Colonic mucosa (tissue), 4 donors: ENCODE results near the gene ADARB2. TPM values are rescaled to one million over a fixed set of nuclear protein-coding genes. Genes with fewer than 3 reads are reported as not detected.

Source experiments
- DNase-seq: peaks from one replicate; pipeline ENCODE4 v3.0.0-alpha.2; 2020
- H3K27ac ChIP-seq: fragments of 200-600 bp; one replicate; pipeline ENCODE4 v1.8.0; 2021
- H3K27me3 ChIP-seq: fragments of 200-600 bp; one replicate; pipeline ENCODE4 v1.8.0; 2021
- H3K36me3 ChIP-seq: fragments of 200-600 bp; one replicate; pipeline ENCODE4 v1.8.0; 2021
- H3K4me1 ChIP-seq: fragments of 200-600 bp; one replicate; pipeline ENCODE4 v1.8.0; 2021; ENCODE audit warnings: mild to moderate bottlenecking
- H3K4me3 ChIP-seq: fragments of 200-600 bp; one replicate; pipeline ENCODE4 v1.8.0; 2021
- H3K9ac ChIP-seq, 2 donors: one replicate each; pipeline ENCODE4 v1.7.0; 2013; ENCODE audit warnings: control low read depth in 2 of 2, low read depth in 2 of 2, low read length in 2 of 2
- H3K9me3 ChIP-seq: fragments of 200-600 bp; one replicate; pipeline ENCODE4 v1.8.0; 2021
- intact Hi-C: fragments of 100-400 bp; cut with DNase I; formaldehyde crosslinking; loops from one replicate; pipeline ENCODE4 v1.14.1; 2022
- total RNA-seq, 2 donors: library from RNA; stranded (reverse); fragmentation: NEBNext Ultra II Directional in 1 of 2; extraction: Animal tissue kit (Norgen Biotek cat#: 25700) in 1 of 2; gene quantifications; one replicate each; pipeline ENCODE4 v1.2.1, GENCODE V29; 2021
- TF ChIP-seq, protein P1 (sequence below): fragments of 200-600 bp; IDR thresholded peaks from one replicate; pipeline ENCODE4 v1.8.0; 2022; ENCODE audit warnings: antibody characterized with exemption, mild to moderate bottlenecking
- donor health status: healthy.
- donor health status: DM: no; HTN: no; CAD: no.
- donor health status: DM: no; HTN: no; CAD: no.

The ADARB2 gene
- total RNA-seq, 2 donors from 2014 or later = 0.19 TPM; not detected in 1

DNA sequence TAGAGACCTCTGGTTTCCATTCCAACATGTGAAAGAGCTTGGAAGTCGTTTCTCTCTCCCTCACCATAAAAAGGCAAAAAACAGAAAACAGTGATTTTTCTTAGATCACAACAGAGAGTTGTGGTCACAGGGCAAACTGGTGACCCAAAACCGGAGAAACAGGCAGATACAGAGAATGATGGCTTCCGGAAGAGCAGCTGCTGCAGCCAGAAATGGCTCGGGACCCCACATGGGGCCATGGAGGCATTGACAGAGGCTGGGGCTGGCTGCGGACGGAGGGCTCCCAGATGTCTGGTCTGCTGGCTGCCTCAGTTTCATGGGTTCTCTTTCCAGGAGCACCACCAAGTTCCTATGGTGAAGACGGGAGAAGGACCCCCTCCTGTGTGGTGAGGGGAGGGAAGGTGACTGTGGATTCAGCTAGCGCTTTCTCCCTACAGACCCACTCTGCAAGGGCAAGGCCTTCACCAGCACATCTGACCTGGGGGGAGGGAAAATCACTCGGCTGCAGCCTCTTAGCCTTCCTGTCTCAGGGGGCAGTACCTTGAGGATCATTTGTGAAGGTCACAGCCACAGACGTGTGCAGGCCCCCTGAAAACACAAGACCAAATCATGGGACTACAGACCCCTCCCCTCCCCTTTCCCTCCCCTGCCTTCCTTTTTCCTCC is 599.7 kb downstream of the ADARB2 start:
- TF ChIP-seq, protein P1, sequence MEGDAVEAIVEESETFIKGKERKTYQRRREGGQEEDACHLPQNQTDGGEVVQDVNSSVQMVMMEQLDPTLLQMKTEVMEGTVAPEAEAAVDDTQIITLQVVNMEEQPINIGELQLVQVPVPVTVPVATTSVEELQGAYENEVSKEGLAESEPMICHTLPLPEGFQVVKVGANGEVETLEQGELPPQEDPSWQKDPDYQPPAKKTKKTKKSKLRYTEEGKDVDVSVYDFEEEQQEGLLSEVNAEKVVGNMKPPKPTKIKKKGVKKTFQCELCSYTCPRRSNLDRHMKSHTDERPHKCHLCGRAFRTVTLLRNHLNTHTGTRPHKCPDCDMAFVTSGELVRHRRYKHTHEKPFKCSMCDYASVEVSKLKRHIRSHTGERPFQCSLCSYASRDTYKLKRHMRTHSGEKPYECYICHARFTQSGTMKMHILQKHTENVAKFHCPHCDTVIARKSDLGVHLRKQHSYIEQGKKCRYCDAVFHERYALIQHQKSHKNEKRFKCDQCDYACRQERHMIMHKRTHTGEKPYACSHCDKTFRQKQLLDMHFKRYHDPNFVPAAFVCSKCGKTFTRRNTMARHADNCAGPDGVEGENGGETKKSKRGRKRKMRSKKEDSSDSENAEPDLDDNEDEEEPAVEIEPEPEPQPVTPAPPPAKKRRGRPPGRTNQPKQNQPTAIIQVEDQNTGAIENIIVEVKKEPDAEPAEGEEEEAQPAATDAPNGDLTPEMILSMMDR = no peak
- no peak overlapping the region for H3K4me3 ChIP-seq
- H3K27me3 ChIP-seq = no peaks in the 10 kb centered on the region
- H3K4me1 ChIP-seq = no peaks in the 10 kb centered on the region
- peak; percentile 5 for DNase-seq
- intact Hi-C loops = no loop called here
- H3K9ac ChIP-seq = no peak overlapping the region
- H3K36me3 ChIP-seq = no peaks in the 10 kb centered on the region
- no peaks in the 10 kb centered on the region for H3K9me3 ChIP-seq
- no peak overlapping the region for H3K27ac ChIP-seq

DNA sequence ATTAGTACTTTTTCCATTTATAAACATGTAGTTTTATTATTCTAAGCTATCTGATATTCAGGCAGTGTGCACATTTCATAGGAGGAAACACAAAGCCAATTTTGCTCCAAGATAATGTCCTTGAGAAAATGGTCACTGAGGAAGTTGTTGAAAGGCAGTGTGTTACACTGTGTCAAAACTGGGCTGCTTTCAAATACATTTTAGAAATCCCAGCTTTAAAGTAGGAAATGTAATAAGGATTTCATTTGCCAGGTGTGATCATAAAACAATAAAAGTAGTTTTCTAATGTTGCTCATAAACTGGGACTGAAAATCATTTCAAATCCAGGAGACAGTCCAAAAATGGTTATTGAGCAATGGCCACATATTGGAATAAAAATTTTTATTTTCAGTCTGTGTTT is 601.1 kb downstream of the ADARB2 start:
- Histone ChIP-seq H3K4me3 (no peak overlapping the region), H3K36me3 (no peaks in the 10 kb centered on the region), H3K27ac (no peak overlapping the region), H3K27me3 (no peaks in the 10 kb centered on the region), H3K4me1 (no peaks in the 10 kb centered on the region), H3K9me3 (no peaks in the 10 kb centered on the region), H3K9ac (no peak overlapping the region)
- no peak for DNase-seq
- intact Hi-C loops = no loop called here
- TF ChIP-seq, protein P1 = no peak

DNA sequence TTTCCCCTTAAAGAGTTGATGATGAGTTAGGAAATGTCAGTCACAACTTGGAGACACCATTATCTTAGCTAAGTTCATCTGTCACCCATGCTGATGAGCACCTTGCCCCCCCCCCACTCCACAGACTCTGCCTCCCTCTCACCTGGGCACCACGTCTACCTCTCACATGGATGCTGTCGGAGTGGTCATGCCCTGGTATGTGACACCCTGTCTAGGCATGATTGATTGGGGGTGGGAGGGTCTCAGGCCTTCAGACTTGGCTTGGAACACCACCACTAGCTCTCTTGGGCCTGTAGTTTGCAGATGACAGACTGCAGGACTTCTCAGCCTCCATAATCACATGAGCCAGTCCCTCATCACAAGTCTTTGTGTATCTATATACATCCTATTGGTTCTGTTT is 603.2 kb downstream of the ADARB2 start:
- Histone ChIP-seq H3K9ac (no peak overlapping the region), H3K4me1 (no peaks in the 10 kb centered on the region), H3K27ac (no peak overlapping the region), H3K36me3 (peaks cover 11% of the 10 kb centered on the region), H3K9me3 (no peaks in the 10 kb centered on the region), H3K27me3 (no peaks in the 10 kb centered on the region), H3K4me3 (no peak overlapping the region)
- TF ChIP-seq, protein P1 = no peak
- intact Hi-C loops = no loop called here
- no peak for DNase-seq

DNA sequence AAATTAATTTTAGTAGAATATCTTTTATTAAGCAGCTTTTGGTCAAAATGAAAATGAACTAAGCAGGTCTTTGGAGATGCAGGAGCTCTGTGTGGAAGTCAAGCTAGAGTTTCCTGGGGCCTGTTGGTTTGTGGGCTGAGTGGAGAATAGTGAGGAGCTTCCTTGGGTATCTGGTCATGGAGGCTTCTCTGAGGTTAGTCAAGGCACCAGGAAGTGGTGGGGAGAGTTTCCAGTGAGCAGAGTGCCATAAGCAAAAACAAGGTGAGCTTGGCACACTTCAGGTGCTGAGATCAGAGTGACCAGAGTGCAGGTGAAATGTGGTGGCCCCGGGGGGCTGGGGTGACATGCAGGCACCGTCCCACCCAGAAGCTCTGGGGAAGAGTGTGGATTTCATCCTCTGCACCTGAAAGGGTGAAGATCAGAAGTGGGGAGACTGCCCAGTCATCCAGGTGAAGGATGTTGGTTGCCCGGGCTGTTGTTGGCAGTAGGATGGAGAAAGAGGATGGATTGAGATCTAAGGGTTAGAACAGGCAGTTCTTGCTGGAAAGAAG is 603.8 kb downstream of the ADARB2 start:
- intact Hi-C loops = no loop called here
- Histone ChIP-seq H3K27me3 (no peaks in the 10 kb centered on the region), H3K27ac (no peak overlapping the region), H3K4me1 (no peaks in the 10 kb centered on the region), H3K4me3 (no peak overlapping the region), H3K36me3 (peaks cover 11% of the 10 kb centered on the region), H3K9ac (no peak overlapping the region), H3K9me3 (no peaks in the 10 kb centered on the region)
- DNase-seq = peak; percentile 5
- TF ChIP-seq, protein P1 = no peak

DNA sequence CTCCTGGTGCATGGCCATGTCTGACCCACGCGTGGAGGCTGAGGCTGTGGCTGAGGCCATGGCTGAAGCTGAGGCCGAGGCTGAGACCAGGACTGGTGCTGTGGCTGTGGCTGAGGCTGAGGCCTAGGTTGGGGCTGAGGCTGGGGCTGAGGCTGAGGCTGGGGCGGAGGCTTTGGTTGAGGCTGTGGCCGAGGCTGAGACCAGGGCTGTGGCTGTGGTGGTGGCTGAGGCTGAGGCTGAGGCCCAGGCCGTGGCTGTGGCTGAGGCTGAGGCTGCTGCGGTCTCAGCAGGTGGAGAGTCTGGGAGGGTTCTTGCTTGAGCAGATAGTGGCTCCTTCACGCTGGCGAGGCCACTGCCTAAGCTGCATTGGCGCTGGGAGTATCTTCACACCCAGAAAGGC is 604.7 kb downstream of the ADARB2 start:
- H3K27me3 ChIP-seq = no peaks in the 10 kb centered on the region
- H3K36me3 ChIP-seq = peaks cover 11% of the 10 kb centered on the region
- H3K4me3 ChIP-seq = no peak overlapping the region
- H3K9ac ChIP-seq = no peak overlapping the region
- intact Hi-C loops = no loop called here
- no peaks in the 10 kb centered on the region for H3K4me1 ChIP-seq
- no peaks in the 10 kb centered on the region for H3K9me3 ChIP-seq
- peak; percentile 12 for DNase-seq
- no peak overlapping the region for H3K27ac ChIP-seq
- TF ChIP-seq, protein P1 = no peak
